Prostate gland (tissue), 2 donors: ENCODE data around the gene ISCU. TPM values are rescaled to one million over a fixed set of nuclear protein-coding genes. Genes with fewer than 3 reads are reported as not detected.
"Not testable (repeated sequence)": the region's sequence is repeated elsewhere in the genome, so short reads cannot be mapped to it uniquely, and the experiment has no call there.

Source experiments
- DNase-seq: peaks from one replicate; pipeline ENCODE4 v3.0.0-alpha.2; 2019; ENCODE audit warnings: low spot score
- H3K27ac ChIP-seq, 2 donors: fragments of 200-600 bp; sonication (generic); 2 replicates each; pipeline ENCODE4 v1.5.1; 2017 to 2019
- H3K27me3 ChIP-seq: fragments of 200-600 bp; sonication (generic); replicated peaks from 2 replicates; pipeline ENCODE4 v1.5.1; 2019; ENCODE audit not compliant: insufficient read depth
- H3K36me3 ChIP-seq, 2 donors: fragments of 200-600 bp; sonication (generic); 1 replicate in 1 of 2; 2 replicates in 1 of 2; pipeline versions ENCODE4 v1.5.1 to v1.8.1; 2017 to 2019
- H3K4me1 ChIP-seq: fragments of 200-600 bp; sonication (generic); replicated peaks from 2 replicates; pipeline ENCODE4 v1.5.1; 2019
- H3K4me3 ChIP-seq, 2 donors: fragments of 200-600 bp; sonication (generic); 2 replicates each; pipeline ENCODE4 v1.5.1; 2017 to 2019
- H3K9me3 ChIP-seq: fragments of 200-600 bp; sonication (generic); 2 replicates; pipeline ENCODE4 v1.5.1; 2017
- CTCF ChIP-seq, 4 experiments: fragments of 200-600 bp in 2 of 4; fragments of 450-650 bp in 2 of 4; sonication (generic) in 2 of 4; IDR thresholded peaks; 1 replicate in 3 of 4; 2 replicates in 1 of 4; pipeline ENCODE4 v1.5.1; 2016 to 2019; ENCODE audit warnings: antibody characterized with exemption in 4 of 4, mild to moderate bottlenecking in 2 of 4, moderate library complexity in 2 of 4
- POLR2A ChIP-seq: fragments of 450-650 bp; IDR thresholded peaks from one replicate; pipeline ENCODE4 v1.6.1; 2016; ENCODE audit warnings: antibody characterized with exemption, mild to moderate bottlenecking
- POLR2AphosphoS5 ChIP-seq: sonication (generic); formaldehyde crosslinking; IDR thresholded peaks from one replicate; pipeline ENCODE4 v1.6.1; 2017; ENCODE audit warnings: antibody characterized with exemption
- WGBS: methylation state at CpG from one replicate; pipeline ENCODE4 v1.1.5; 2018; 5-methylcytosine and 5-hydroxymethylcytosine counted together
- intact Hi-C: fragments of 100-400 bp; cut with DNase I; formaldehyde crosslinking; loops from one replicate; pipeline ENCODE4 v1.14.2; 2022
- total RNA-seq, 2 donors: library from RNA; depleted of rRNA; stranded (reverse); fragments of >200 nt; gene quantifications; one replicate each; pipeline ENCODE4 v1.1.0, GENCODE V29; 2016

The ISCU gene
- total RNA-seq, 2 donors from 2014 or later, result 170 to 203 TPM

- H3K9me3 ChIP-seq, result no peaks in the 10 kb centered on the region
- H3K36me3 ChIP-seq, result peaks cover 0 to 6% of the 10 kb centered on the region in 2 donors
- no peaks in the 10 kb centered on the region for H3K27me3 ChIP-seq
- H3K4me3 ChIP-seq, result no peak overlapping the region
- TF ChIP-seq CTCF (IDR thresholded peaks at IDR 0.05), result no peak
- TF ChIP-seq POLR2AphosphoS5, result no peak
- no peak for TF ChIP-seq POLR2A
- intact Hi-C loops, result no loop called here
- DNase-seq, result no peak
- H3K27ac ChIP-seq, result no peak overlapping the region
- WGBS, result 22% methylated on average over 2 of the region's 2 CpGs
- no peaks in the 10 kb centered on the region for H3K4me1 ChIP-seq
These were observed 10.9 kb downstream of the ISCU start for GRCh38 chr12:108573317-108573716.

- H3K27ac ChIP-seq, DNase-seq, H3K9me3 ChIP-seq, H3K4me3 ChIP-seq, intact Hi-C loops, H3K36me3 ChIP-seq, H3K4me1 ChIP-seq, H3K27me3 ChIP-seq: not testable (repeated sequence)
- 100% methylated on average over 1 of the region's 1 CpG for WGBS
These were observed 11.9 kb downstream of the ISCU start for GRCh38 chr12:108574276-108574675.

- Histone ChIP-seq H3K36me3 (no peaks in the 10 kb centered on the region), H3K9me3 (no peaks in the 10 kb centered on the region), H3K27ac (no peak overlapping the region), H3K27me3 (no peaks in the 10 kb centered on the region), H3K4me1 (no peaks in the 10 kb centered on the region), H3K4me3 (no peak overlapping the region)
- no peak for DNase-seq
- no peak for TF ChIP-seq POLR2AphosphoS5
- TF ChIP-seq POLR2A, result no peak
- no peak for TF ChIP-seq CTCF (IDR thresholded peaks at IDR 0.05)
- 92% methylated on average over 9 of the region's 9 CpGs for WGBS
- intact Hi-C loops, result no loop called here
These were observed 13.0 kb downstream of the ISCU start for GRCh38 chr12:108575199-108575912.

- no peaks in the 10 kb centered on the region for H3K36me3 ChIP-seq
- no peak overlapping the region for H3K4me3 ChIP-seq
- no peak for DNase-seq
- intact Hi-C loops, result no loop called here
- no peaks in the 10 kb centered on the region for H3K4me1 ChIP-seq
- no peaks in the 10 kb centered on the region for H3K27me3 ChIP-seq
- no peaks in the 10 kb centered on the region for H3K9me3 ChIP-seq
- H3K27ac ChIP-seq, result no peak overlapping the region
- TF ChIP-seq CTCF (IDR thresholded peaks at IDR 0.05) (no peak), POLR2A (no peak), POLR2AphosphoS5 (no peak)
- WGBS, result 77% methylated on average over 6 of the region's 6 CpGs
These were observed 14.4 kb downstream of the ISCU start for GRCh38 chr12:108576660-108577234.

GRCh38 chr12:108577458-108577857 lies 15.1 kb downstream of the ISCU start:
- no peak overlapping the region for H3K27ac ChIP-seq
- no peaks in the 10 kb centered on the region for H3K36me3 ChIP-seq
- H3K27me3 ChIP-seq, result no peaks in the 10 kb centered on the region
- intact Hi-C loops, result no loop called here
- H3K4me1 ChIP-seq, result no peaks in the 10 kb centered on the region
- DNase-seq, result no peak
- no peak for TF ChIP-seq CTCF (IDR thresholded peaks at IDR 0.05)
- no peak for TF ChIP-seq POLR2A
- no peak for TF ChIP-seq POLR2AphosphoS5
- H3K9me3 ChIP-seq, result no peaks in the 10 kb centered on the region
- H3K4me3 ChIP-seq, result no peak overlapping the region
